Gastroesophageal sphincter (tissue), 3 donors: Measurements from ENCODE around the gene NBR1.

ENCODE experiments used
- EP300 ChIP-seq: sonication (generic); formaldehyde crosslinking; IDR thresholded peaks from one replicate; pipeline ENCODE4 v1.6.1; 2017; ENCODE audit warnings: antibody characterized with exemption, mild to moderate bottlenecking
- POLR2A ChIP-seq, 2 donors: fragments of 450-650 bp; IDR thresholded peaks; one replicate each; pipeline ENCODE4 v1.6.1; 2017; ENCODE audit warnings: antibody characterized with exemption in 2 of 2, mild to moderate bottlenecking in 2 of 2, moderate library complexity in 1 of 2
- POLR2AphosphoS5 ChIP-seq: sonication (generic); formaldehyde crosslinking; IDR thresholded peaks from one replicate; pipeline ENCODE4 v1.6.1; 2017; ENCODE audit warnings: antibody characterized with exemption
- TF ChIP-seq, protein P1 (sequence below), 4 experiments: fragments of 200-600 bp in 2 of 4; fragments of 450-650 bp in 2 of 4; sonication (generic) in 1 of 4; IDR thresholded peaks; one replicate each; pipeline ENCODE4 v1.5.1; 2017 to 2019; ENCODE audit warnings: antibody characterized with exemption in 4 of 4, mild to moderate bottlenecking in 2 of 4, moderate library complexity in 2 of 4

DNA sequence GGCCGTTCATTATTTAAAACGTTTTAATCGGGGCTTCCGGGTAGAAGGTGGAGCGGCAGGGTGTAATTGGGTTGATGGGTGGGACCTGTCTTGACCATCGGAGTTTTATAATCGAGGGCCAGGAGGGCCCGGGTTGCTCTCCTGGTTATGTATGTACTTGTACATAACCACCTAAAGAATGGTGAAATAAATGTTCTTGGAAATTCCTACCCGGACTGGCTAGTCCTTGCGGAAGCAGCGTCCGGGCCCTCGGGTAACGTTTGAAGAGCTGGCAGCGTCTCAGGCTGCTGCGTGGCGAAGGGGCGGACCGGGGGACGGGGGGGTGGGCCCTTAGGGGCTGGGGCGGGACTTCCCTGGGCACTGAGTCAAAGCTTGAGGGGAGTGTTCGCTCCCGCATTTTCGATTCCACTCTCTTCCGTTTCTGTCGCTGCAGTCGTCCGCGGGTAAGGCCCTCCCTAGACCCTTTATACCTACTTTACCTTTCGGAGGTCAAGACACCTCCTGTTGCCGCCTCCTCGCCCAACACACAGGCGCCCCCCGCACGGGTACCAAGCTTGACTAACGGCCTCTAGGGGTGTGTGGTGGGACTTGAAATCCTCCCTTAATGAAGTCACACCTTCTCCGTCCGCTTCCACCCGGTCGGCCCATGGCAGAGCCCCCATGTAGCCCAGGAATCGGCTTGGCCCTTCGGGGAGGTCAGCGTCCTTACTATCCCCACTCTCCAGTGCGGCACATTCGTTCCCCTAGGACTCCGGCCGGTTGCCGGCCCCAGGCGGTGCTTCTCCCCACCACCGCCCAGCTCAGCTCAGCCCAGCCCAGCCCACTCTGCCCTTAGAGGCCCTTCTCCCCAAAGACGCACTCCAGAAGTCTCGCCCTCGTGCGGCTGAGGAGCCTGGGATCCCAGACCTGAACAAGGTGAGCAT is 40.7 kb downstream of the NBR1 start, which contains the start of gene TMEM106A:
- TF ChIP-seq POLR2AphosphoS5 (peak; percentile 63), POLR2A (IDR thresholded peaks at IDR 0.05) (peak; percentile 11 to 56), EP300 (no peak)
- TF ChIP-seq, protein P1, sequence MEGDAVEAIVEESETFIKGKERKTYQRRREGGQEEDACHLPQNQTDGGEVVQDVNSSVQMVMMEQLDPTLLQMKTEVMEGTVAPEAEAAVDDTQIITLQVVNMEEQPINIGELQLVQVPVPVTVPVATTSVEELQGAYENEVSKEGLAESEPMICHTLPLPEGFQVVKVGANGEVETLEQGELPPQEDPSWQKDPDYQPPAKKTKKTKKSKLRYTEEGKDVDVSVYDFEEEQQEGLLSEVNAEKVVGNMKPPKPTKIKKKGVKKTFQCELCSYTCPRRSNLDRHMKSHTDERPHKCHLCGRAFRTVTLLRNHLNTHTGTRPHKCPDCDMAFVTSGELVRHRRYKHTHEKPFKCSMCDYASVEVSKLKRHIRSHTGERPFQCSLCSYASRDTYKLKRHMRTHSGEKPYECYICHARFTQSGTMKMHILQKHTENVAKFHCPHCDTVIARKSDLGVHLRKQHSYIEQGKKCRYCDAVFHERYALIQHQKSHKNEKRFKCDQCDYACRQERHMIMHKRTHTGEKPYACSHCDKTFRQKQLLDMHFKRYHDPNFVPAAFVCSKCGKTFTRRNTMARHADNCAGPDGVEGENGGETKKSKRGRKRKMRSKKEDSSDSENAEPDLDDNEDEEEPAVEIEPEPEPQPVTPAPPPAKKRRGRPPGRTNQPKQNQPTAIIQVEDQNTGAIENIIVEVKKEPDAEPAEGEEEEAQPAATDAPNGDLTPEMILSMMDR (IDR thresholded peaks at IDR 0.05): peak in 3 of 4 experiments; percentile 47 to 61 (median 51)
